Stimulated activated CD8-positive, alpha-beta memory T cell treated with anti-CD3 and anti-CD28 coated beads, Interleukin-15, amount 100 ng/mL, for 4 hours (primary cell): ENCODE results near the gene ALDH1A2.
"Not testable (repeated sequence)": the region's sequence is repeated elsewhere in the genome, so short reads cannot be mapped to it uniquely, and the experiment has no call there.

ENCODE experiments used
- DNase-seq, 2 donors: peaks; one replicate each; pipeline ENCODE4 v3.0.0-alpha.2; 2020; ENCODE audit warnings: low read depth in 2 of 2

The ALDH1A2 gene

GRCh38 chr15:58040150-58040549, 25.4 kb downstream of the ALDH1A2 start:
- no peak for DNase-seq

GRCh38 chr15:58039079-58040035, 26.2 kb downstream of the ALDH1A2 start:
- no peak for DNase-seq

GRCh38 chr15:58038426-58039078, 27.0 kb downstream of the ALDH1A2 start:
- DNase-seq, result no peak

- no peak for DNase-seq
These were observed 27.7 kb downstream of the ALDH1A2 start for GRCh38 chr15:58037723-58038301.

- DNase-seq, result no peak
These were observed 28.9 kb downstream of the ALDH1A2 start for GRCh38 chr15:58036579-58036978.

GRCh38 chr15:58028392-58028791, 37.1 kb downstream of the ALDH1A2 start:
- DNase-seq, result not testable (repeated sequence)

- no peak for DNase-seq
These were observed 39.0 kb downstream of the ALDH1A2 start for GRCh38 chr15:58026552-58026951.

GRCh38 chr15:58026051-58026450, 39.5 kb downstream of the ALDH1A2 start:
- no peak for DNase-seq

GRCh38 chr15:58021332-58022230, 43.9 kb downstream of the ALDH1A2 start:
- no peak for DNase-seq

- no peak for DNase-seq
These were observed 45.8 kb downstream of the ALDH1A2 start for GRCh38 chr15:58019503-58020376.

- DNase-seq, result no peak
These were observed 47.6 kb downstream of the ALDH1A2 start for GRCh38 chr15:58017869-58018268.

GRCh38 chr15:58016581-58017175, 48.8 kb downstream of the ALDH1A2 start:
- no peak for DNase-seq

GRCh38 chr15:58015565-58015964, 49.9 kb downstream of the ALDH1A2 start:
- no peak for DNase-seq

GRCh38 chr15:58014470-58014869, 51.0 kb downstream of the ALDH1A2 start:
- DNase-seq, result no peak

GRCh38 chr15:58014040-58014439, 51.5 kb downstream of the ALDH1A2 start:
- no peak for DNase-seq

- no peak for DNase-seq
These were observed 54.5 kb downstream of the ALDH1A2 start for GRCh38 chr15:58010983-58011382.

- no peak for DNase-seq
These were observed 61.7 kb downstream of the ALDH1A2 start for GRCh38 chr15:58003810-58004209.

GRCh38 chr15:58002338-58003126, 63.0 kb downstream of the ALDH1A2 start:
- no peak for DNase-seq

- not testable (repeated sequence) for DNase-seq
These were observed 65.8 kb downstream of the ALDH1A2 start for GRCh38 chr15:57999699-58000098.
